Kidney epithelial cell (primary cell): Measurements from ENCODE around the gene DOHH. TPM values are rescaled to one million over a fixed set of nuclear protein-coding genes. Genes with fewer than 3 reads are reported as not detected.

Source experiments
- DNase-seq: peaks from one replicate; pipeline ENCODE4 v3.0.0-alpha.2; 2010; ENCODE audit warnings: low read depth
- H3K27me3 ChIP-seq: 2 replicates; pipeline ENCODE4 v1.6.0; 2011; ENCODE audit warnings: low read length; ENCODE audit not compliant: control insufficient read depth, insufficient read depth
- H3K36me3 ChIP-seq: 2 replicates; pipeline ENCODE4 v1.5.1; 2011; ENCODE audit warnings: low read length; ENCODE audit not compliant: control insufficient read depth, insufficient read depth
- H3K4me3 ChIP-seq: 2 replicates; pipeline ENCODE4 v1.5.1; 2011; ENCODE audit warnings: low read depth, mild to moderate bottlenecking, control low read depth, low read length
- total RNA-seq: library from RNA; depleted of rRNA; stranded (reverse); fragments of >200 nt; gene quantifications from 2 replicates; pipeline ENCODE4 v1.2.3, GENCODE V29; 2015
- TF ChIP-seq, protein P1 (sequence below): IDR thresholded peaks from 2 replicates; pipeline ENCODE4 v1.5.1; 2011; ENCODE audit warnings: mild to moderate bottlenecking, moderate library complexity, low read length, control low read depth, inconsistent platforms; ENCODE audit not compliant: insufficient read depth, poor library complexity, severe bottlenecking

The DOHH gene
- total RNA-seq, 1 donor from 2014 or later: 33.0 TPM

- no peak overlapping the region for H3K4me3 ChIP-seq
- DNase-seq: no peak
- H3K27me3 ChIP-seq: peaks cover 27% of the 10 kb centered on the region
- no peaks in the 10 kb centered on the region for H3K36me3 ChIP-seq
- TF ChIP-seq, protein P1, sequence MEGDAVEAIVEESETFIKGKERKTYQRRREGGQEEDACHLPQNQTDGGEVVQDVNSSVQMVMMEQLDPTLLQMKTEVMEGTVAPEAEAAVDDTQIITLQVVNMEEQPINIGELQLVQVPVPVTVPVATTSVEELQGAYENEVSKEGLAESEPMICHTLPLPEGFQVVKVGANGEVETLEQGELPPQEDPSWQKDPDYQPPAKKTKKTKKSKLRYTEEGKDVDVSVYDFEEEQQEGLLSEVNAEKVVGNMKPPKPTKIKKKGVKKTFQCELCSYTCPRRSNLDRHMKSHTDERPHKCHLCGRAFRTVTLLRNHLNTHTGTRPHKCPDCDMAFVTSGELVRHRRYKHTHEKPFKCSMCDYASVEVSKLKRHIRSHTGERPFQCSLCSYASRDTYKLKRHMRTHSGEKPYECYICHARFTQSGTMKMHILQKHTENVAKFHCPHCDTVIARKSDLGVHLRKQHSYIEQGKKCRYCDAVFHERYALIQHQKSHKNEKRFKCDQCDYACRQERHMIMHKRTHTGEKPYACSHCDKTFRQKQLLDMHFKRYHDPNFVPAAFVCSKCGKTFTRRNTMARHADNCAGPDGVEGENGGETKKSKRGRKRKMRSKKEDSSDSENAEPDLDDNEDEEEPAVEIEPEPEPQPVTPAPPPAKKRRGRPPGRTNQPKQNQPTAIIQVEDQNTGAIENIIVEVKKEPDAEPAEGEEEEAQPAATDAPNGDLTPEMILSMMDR: no peak
Measured at GRCh38 chr19:3477506-3477905, 23.0 kb downstream of the DOHH start.

GRCh38 chr19:3476830-3477229 is 23.6 kb downstream of the DOHH start:
- Histone ChIP-seq H3K36me3 (no peaks in the 10 kb centered on the region), H3K4me3 (no peak overlapping the region), H3K27me3 (peaks cover 21% of the 10 kb centered on the region)
- TF ChIP-seq, protein P1: no peak
- DNase-seq: no peak

- Histone ChIP-seq H3K4me3 (no peak overlapping the region), H3K27me3 (peaks cover 12% of the 10 kb centered on the region), H3K36me3 (no peaks in the 10 kb centered on the region)
- TF ChIP-seq, protein P1: no peak
- no peak for DNase-seq
Measured at GRCh38 chr19:3475449-3475848, 25.0 kb downstream of the DOHH start.

- H3K36me3 ChIP-seq: no peaks in the 10 kb centered on the region
- H3K27me3 ChIP-seq: peaks cover 10% of the 10 kb centered on the region
- no peak overlapping the region for H3K4me3 ChIP-seq
- TF ChIP-seq, protein P1: no peak
- DNase-seq: no peak
Measured at GRCh38 chr19:3474614-3475013, 25.9 kb downstream of the DOHH start.

DNA sequence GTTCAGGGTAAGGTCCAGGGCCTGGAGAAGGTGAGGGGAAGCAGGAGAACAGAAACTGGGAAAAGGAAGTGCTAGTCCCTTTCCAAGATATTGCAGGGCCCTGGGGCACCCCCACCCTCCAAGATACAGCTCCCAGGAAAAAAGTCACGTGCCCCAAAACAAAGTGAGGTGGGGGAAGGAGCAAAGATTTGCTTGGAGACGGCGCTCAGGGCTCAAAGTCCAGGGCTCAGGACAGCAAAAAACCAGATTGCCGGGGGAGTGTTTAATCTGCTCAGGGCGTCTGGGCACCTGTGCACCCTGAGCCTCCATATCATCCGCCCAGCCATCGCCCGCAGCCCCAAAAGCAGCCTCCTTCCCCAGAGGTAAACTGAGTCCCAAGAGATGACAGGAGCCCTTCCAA is 26.5 kb downstream of the DOHH start:
- Histone ChIP-seq H3K27me3 (peaks cover 10% of the 10 kb centered on the region), H3K4me3 (no peak overlapping the region), H3K36me3 (no peaks in the 10 kb centered on the region)
- DNase-seq: no peak
- TF ChIP-seq, protein P1: no peak

DNA sequence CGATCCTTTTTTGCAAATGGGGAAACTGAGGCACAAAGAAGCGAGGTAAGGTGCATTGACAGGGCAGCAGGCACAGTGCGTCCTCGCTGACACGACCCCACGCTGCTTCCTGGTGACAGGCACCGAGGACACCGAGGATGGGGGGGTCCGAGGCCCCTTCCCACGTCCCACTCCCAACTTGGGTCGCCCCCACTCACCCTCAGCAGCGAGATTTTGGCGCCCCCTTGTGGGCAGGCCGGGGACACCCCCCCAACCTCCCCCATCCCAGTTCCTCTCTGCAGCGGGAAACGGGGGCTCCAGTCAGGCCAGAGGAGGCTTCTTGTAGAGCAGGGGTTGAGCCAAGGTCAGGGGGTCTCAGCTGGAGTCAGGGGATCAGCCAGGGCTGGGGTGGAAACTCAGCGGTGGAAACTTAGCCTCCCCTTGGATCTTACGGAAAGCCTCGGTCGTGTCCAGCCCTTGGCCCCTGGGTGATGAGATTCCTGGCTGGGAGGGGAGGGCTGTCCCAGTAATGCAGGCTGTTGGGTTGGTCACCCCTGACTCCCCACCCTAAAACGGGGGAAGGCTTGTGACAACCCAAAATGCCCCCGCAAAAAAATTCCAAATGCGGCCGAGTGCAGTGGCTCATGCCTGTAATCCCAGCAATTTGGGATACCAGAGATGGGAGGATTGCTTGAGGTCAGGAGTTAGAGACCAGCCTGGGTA is 28.4 kb downstream of the DOHH start:
- no peak for DNase-seq
- TF ChIP-seq, protein P1: peak; percentile 96
- no peaks in the 10 kb centered on the region for H3K36me3 ChIP-seq
- no peak overlapping the region for H3K4me3 ChIP-seq
- H3K27me3 ChIP-seq: peaks cover 7% of the 10 kb centered on the region
